GM20000 (cell line): ENCODE results near the gene TBX18.

Experiments
- DNase-seq: peaks from one replicate; pipeline ENCODE4 v3.0.0; 2012; ENCODE audit warnings: low spot score
- CTCF ChIP-seq: IDR thresholded peaks from 2 replicates; pipeline ENCODE4 v1.5.1; 2012; ENCODE audit warnings: mild to moderate bottlenecking, control low read depth; ENCODE audit errors: extremely low read depth, missing control alignments

Gene TBX18

DNA sequence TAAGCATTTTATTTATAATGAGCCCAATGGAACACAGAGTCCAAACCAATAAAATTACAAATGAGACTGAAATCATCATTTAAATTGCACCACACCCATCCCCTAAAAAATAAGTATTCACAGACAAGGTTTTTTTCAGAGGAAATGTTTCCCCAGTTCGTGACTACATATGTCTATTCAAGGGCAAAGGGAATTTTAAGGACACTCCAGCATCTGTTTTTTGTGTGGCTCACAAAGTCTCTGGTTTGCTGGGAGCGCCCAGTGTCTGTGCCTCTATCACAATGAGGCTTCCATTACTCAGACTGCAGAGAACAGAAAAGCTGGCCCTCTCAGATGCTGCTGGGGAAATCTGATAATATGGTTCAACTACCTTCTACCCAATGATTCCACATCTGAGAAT is 16.0 kb downstream of the TBX18 start:
- no peak for TF ChIP-seq CTCF
- no peak for DNase-seq

GRCh38 chr6:84743616-84744015 is 20.8 kb downstream of the TBX18 start:
- no peak for TF ChIP-seq CTCF

DNA sequence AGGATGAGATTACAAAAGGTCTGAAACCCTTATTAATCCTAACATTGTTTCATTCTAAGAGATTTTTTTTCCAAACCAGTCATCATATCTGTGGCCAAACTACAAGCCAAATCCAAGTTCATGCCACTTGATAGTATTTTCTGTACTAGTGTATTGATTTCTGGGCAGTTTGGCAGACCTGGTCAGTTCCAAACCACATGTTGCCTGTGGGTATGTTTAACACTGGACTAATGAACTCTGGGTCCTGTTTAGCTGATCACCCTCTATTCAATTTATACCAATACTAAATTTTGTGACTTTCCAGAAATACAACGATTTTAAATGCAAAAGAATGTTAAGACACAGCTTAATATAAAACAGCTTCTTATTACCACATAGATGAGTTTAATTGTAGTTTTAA is 24.0 kb downstream of the TBX18 start:
- DNase-seq, result no peak
- no peak for TF ChIP-seq CTCF

More at GRCh38 chr6:84743616-84744015, 20.8 kb downstream of the TBX18 start:
- no peak for DNase-seq

GRCh38 chr6:84739866-84740208 is 24.6 kb downstream of the TBX18 start:
- no peak for DNase-seq
- no peak for TF ChIP-seq CTCF

- TF ChIP-seq CTCF, result no peak
- DNase-seq, result no peak
Observed at GRCh38 chr6:84738996-84739865, 25.2 kb downstream of the TBX18 start.

GRCh38 chr6:84733889-84734288 is 30.5 kb downstream of the TBX18 start:
- no peak for TF ChIP-seq CTCF
- DNase-seq, result no peak

DNA sequence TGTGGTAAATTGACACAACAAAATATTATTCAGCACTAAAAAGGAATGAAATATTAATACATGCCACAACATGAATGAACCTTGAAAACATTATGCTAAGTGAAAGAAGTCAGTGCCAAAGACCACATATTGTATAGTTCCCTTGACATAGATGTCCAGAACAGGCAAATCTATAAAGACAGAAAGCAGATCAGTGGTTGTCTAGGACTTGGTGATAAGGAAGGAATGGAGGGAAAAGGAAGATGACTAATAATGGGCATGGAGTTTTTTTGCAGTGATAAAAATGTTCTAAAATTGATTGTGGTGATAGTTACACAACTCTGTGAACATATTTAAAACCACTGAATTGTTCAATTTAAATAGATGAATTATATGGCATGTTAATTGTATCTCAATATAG is 32.5 kb downstream of the TBX18 start:
- DNase-seq, result no peak
- TF ChIP-seq CTCF, result no peak
